Heart left ventricle (tissue), 13 donors: Measurements from ENCODE around the gene CACNA1S.

Experiments used
- CTCF ChIP-seq, 12 donors: fragments of 200-600 bp; sonication (generic) in 4 of 12; IDR thresholded peaks; one replicate each; pipeline versions ENCODE4 v1.5.0 to v1.8.0; 2018 to 2022; ENCODE audit warnings: antibody characterized with exemption in 12 of 12, mild to moderate bottlenecking in 5 of 12
- POLR2A ChIP-seq, 2 donors: fragments of 450-650 bp; IDR thresholded peaks; one replicate each; pipeline ENCODE4 v1.6.1; 2017; ENCODE audit warnings: antibody characterized with exemption in 2 of 2, mild to moderate bottlenecking in 2 of 2, moderate library complexity in 2 of 2
- donor health status: ischemic (EF 13 %, LVEDD 7.1; RV severe dilation, severe dysfunction).
- donor health status: DM: no; HTN: yes; CAD: no.
- donor health status: DM: no; HTN: no; CAD: no.
- donor health status: ischemic (EF 25% LVEDD 6.9; RV normal size, moderate dysfunction).
- donor health status: ischemic (EF 25% LVEDD 5.7; RV mildly dilated, moderate dysfunction).
- donor health status: ischemic (EF 35%, LVEDD 5.7; RV mildly dilated, moderate dysfunction).
- donor health status: nonischemic (EF 11% LVEDD 7.7; RV severe dilation, severe dysfunction).
- donor health status: DM: yes; HTN: yes; CAD: no.
- donor health status: PGD.
- donor health status: ischemic (EF 29% LVEDD 5.4; RV normal size, mild dysfunction).
- donor health status: nonischemic (EF 23%, LVEDD 6.1; RV moderate dilation, normal function).

- TF ChIP-seq POLR2A (IDR thresholded peaks at IDR 0.05) (no peak), CTCF (IDR thresholded peaks at IDR 0.05) (no peak)
Measured at GRCh38 chr1:201032408-201032807, 79.8 kb downstream of the CACNA1S start.
